Keratinocyte (primary cell): ENCODE measurements around the gene ABO. TPM values are rescaled to one million over a fixed set of nuclear protein-coding genes. Genes with fewer than 3 reads are reported as not detected.

Experiments
- DNase-seq: peaks from one replicate; pipeline ENCODE4 v3.0.0-alpha.2; 2011; ENCODE audit warnings: low read depth, missing footprints, low spot score
- FAIRE-seq: peaks from 2 replicates; lab custom pipeline; 2011; peaks lifted over from hg19 to GRCh38; lab: Jason Lieb, UNC
- H2AFZ ChIP-seq: 2 replicates; pipeline ENCODE4 v1.6.0; 2012; ENCODE audit warnings: low read length, control low read depth, inconsistent platforms; ENCODE audit not compliant: control insufficient read depth
- H3K27ac ChIP-seq: 2 replicates; pipeline ENCODE4 v1.5.1; 2011; ENCODE audit warnings: low read length; ENCODE audit not compliant: control insufficient read depth, insufficient read depth
- H3K27me3 ChIP-seq: 3 replicates; pipeline ENCODE4 v1.6.0; 2011; ENCODE audit warnings: low read length; ENCODE audit not compliant: control insufficient read depth, insufficient read depth; ENCODE audit errors: extremely low read depth
- H3K36me3 ChIP-seq, 2 experiments: 2 replicates in 1 of 2; 3 replicates in 1 of 2; pipeline ENCODE4 v1.5.1; 2011; ENCODE audit warnings: low read length in 2 of 2, mild to moderate bottlenecking in 1 of 2; ENCODE audit not compliant: control insufficient read depth in 2 of 2, insufficient read depth in 2 of 2; ENCODE audit errors: extremely low read depth in 1 of 2
- H3K4me1 ChIP-seq: 3 replicates; pipeline ENCODE4 v1.5.1; 2011; ENCODE audit warnings: low read length; ENCODE audit not compliant: control insufficient read depth, insufficient read depth; ENCODE audit errors: extremely low read depth
- H3K4me2 ChIP-seq: 3 replicates; pipeline ENCODE4 v1.6.0; 2011; ENCODE audit warnings: low read depth, low read length; ENCODE audit not compliant: control insufficient read depth, insufficient read depth; ENCODE audit errors: extremely low read depth
- H3K4me3 ChIP-seq, 3 experiments: fragments of 200-600 bp in 1 of 3; sonication (generic) in 1 of 3; 2 replicates in 2 of 3; 3 replicates in 1 of 3; pipeline ENCODE4 v1.5.1; 2011 to 2016; ENCODE audit warnings: low read length in 3 of 3, mild to moderate bottlenecking in 3 of 3, control low read depth in 2 of 3, inconsistent platforms in 1 of 3, low read depth in 1 of 3, mixed read lengths in 1 of 3, mixed run types in 1 of 3, moderate library complexity in 1 of 3; ENCODE audit not compliant: control insufficient read depth in 2 of 3, insufficient read depth in 2 of 3; ENCODE audit errors: extremely low read depth in 1 of 3
- H3K79me2 ChIP-seq: 2 replicates; pipeline ENCODE4 v1.6.0; 2012; ENCODE audit warnings: low read length; ENCODE audit not compliant: control insufficient read depth, insufficient read depth
- H3K9ac ChIP-seq: 3 replicates; pipeline ENCODE4 v1.6.0; 2011; ENCODE audit warnings: low read length; ENCODE audit not compliant: control insufficient read depth, insufficient read depth; ENCODE audit errors: extremely low read depth
- H3K9me1 ChIP-seq: 3 replicates; pipeline ENCODE4 v1.6.0; 2011; ENCODE audit warnings: low read length; ENCODE audit not compliant: control insufficient read depth, insufficient read depth; ENCODE audit errors: extremely low read depth
- H3K9me3 ChIP-seq: 2 replicates; pipeline ENCODE4 v1.5.1; 2012; ENCODE audit warnings: low read depth, low read length; ENCODE audit not compliant: control insufficient read depth
- H4K20me1 ChIP-seq: 3 replicates; pipeline ENCODE4 v1.6.0; 2011; ENCODE audit warnings: low read length; ENCODE audit not compliant: control insufficient read depth, insufficient read depth; ENCODE audit errors: extremely low read depth
- EZH2 ChIP-seq: IDR thresholded peaks from one replicate; pipeline ENCODE4 v1.6.1; 2012; ENCODE audit warnings: inconsistent platforms, mild to moderate bottlenecking, low read length, moderate library complexity
- dilution Hi-C: fragments of 300-500 bp; cut with MboI; formaldehyde crosslinking; loops from one replicate; pipeline ENCODE4 v1.7.0; 2020; ENCODE audit warnings: low sequenced_read_pairs; ENCODE audit not compliant: extremely low pct_ligation_motif_present
- polyA plus RNA-seq, 5 experiments: library from polyadenylated mRNA; depleted of rRNA in 3 of 5; stranded (reverse) in 3 of 5; stranded (forward) in 1 of 5; unstranded in 1 of 5; fragments of >200 nt; gene quantifications; 1 replicate in 1 of 5; 2 replicates in 3 of 5; 3 replicates in 1 of 5; pipeline versions ENCODE4 v1.2.1 to v1.2.3, GENCODE V29; 2011 to 2012; ENCODE audit warnings: missing spikeins in 2 of 5, low read depth in 1 of 5, low replicate concordance in 1 of 5
- TF ChIP-seq, protein P1 (sequence below), 3 experiments: IDR thresholded peaks in 1 of 3; conservative IDR thresholded peaks in 1 of 3; optimal IDR thresholded peaks in 1 of 3; 2 replicates in 2 of 3; 3 replicates in 1 of 3; pipeline versions ENCODE3 to v1.5.1; 2011; ENCODE audit warnings: low read length in 3 of 3, mild to moderate bottlenecking in 3 of 3, moderate library complexity in 2 of 3, control low read depth in 1 of 3, inconsistent platforms in 1 of 3; ENCODE audit not compliant: insufficient read depth in 2 of 3; ENCODE audit errors: extremely low read depth in 1 of 3

ABO gene
- polyA plus RNA-seq, 1 donor (not counting 4 experiments of a cell fraction or from before 2014, with no cell fraction given): not detected

DNA sequence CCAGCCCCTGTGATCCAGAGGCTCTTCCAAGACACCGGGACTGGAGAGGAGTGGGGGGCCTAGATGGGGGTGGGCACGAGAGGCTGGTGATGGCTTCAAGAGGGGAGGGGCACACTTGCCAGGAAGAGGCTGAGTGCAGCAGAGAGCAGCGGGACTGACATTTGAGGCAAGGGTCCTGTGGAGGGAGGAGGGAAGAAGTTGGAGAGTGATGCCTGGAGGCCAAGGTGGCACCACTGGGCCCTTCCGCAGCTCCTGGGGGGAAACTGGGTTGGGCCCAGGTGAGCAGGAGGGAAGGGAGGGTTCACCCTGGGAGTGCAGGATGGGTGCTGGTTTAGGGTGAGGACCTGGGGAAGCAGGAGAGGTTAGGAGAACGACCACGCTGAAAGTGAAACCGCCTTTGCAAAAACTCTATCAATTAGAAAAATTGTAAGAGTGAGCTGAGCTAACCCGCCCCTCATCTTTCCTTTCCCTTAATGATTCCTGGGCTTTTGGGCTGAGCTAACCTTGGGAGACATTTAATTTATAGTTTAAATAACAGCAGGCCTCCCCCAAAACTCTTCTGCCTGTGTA, 26.2 kb downstream of the ABO start:
- Histone ChIP-seq H3K36me3 (no peaks in the 10 kb centered on the region), H3K27ac (no peak overlapping the region), H3K4me2 (no peak overlapping the region), H4K20me1 (no peaks in the 10 kb centered on the region), H3K79me2 (no peaks in the 10 kb centered on the region), H2AFZ (no peak overlapping the region), H3K27me3 (peaks cover 10% of the 10 kb centered on the region), H3K9me3 (no peaks in the 10 kb centered on the region), H3K9me1 (no peaks in the 10 kb centered on the region), H3K4me3 (no peak overlapping the region), H3K4me1 (peaks cover 7% of the 10 kb centered on the region), H3K9ac (no peak overlapping the region)
- FAIRE-seq (no peak), DNase-seq (no peak)
- dilution Hi-C loops: no loop called here
- no peak for TF ChIP-seq EZH2

DNA sequence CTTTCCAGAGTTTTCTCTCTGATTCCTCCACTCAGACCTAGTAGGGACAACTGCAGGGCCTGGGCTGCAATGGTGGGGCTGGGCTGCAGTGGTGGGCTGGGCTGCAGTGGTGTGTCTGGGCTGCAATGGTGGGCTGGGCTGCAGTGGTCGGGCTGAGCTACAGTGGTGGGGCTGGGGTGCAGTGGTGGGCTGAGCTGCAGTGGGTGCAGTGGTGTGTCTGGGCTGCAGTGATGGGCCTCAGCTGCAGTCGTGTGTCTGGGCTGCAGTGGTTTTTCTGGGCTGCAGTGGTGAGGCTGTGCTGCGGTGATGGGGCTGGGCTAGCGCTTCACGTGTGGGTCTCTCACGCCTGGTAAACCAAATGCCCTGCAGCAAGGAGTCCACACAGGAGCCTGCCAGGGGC, 27.4 kb downstream of the ABO start:
- Histone ChIP-seq H3K4me1 (peaks cover 7% of the 10 kb centered on the region), H3K9ac (no peak overlapping the region), H3K4me2 (no peak overlapping the region), H3K27ac (no peak overlapping the region), H3K9me3 (no peaks in the 10 kb centered on the region), H3K9me1 (no peaks in the 10 kb centered on the region), H2AFZ (no peak overlapping the region), H3K27me3 (peaks cover 10% of the 10 kb centered on the region), H3K79me2 (no peaks in the 10 kb centered on the region), H3K4me3 (no peak overlapping the region), H4K20me1 (no peaks in the 10 kb centered on the region), H3K36me3 (no peaks in the 10 kb centered on the region)
- TF ChIP-seq, protein P1, sequence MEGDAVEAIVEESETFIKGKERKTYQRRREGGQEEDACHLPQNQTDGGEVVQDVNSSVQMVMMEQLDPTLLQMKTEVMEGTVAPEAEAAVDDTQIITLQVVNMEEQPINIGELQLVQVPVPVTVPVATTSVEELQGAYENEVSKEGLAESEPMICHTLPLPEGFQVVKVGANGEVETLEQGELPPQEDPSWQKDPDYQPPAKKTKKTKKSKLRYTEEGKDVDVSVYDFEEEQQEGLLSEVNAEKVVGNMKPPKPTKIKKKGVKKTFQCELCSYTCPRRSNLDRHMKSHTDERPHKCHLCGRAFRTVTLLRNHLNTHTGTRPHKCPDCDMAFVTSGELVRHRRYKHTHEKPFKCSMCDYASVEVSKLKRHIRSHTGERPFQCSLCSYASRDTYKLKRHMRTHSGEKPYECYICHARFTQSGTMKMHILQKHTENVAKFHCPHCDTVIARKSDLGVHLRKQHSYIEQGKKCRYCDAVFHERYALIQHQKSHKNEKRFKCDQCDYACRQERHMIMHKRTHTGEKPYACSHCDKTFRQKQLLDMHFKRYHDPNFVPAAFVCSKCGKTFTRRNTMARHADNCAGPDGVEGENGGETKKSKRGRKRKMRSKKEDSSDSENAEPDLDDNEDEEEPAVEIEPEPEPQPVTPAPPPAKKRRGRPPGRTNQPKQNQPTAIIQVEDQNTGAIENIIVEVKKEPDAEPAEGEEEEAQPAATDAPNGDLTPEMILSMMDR (optimal IDR thresholded peaks at IDR 0.05 in 1 of 3, IDR thresholded peaks at IDR 0.05 in 1 of 3, conservative IDR thresholded peaks at IDR 0.05 in 1 of 3; ENCODE audit: extremely low read depth in 1 of 3, insufficient read depth in 2 of 3, low read length in 3 of 3): no peak
- no peak for TF ChIP-seq EZH2
- DNase-seq (no peak), FAIRE-seq (no peak)
- dilution Hi-C loops: no loop called here

DNA sequence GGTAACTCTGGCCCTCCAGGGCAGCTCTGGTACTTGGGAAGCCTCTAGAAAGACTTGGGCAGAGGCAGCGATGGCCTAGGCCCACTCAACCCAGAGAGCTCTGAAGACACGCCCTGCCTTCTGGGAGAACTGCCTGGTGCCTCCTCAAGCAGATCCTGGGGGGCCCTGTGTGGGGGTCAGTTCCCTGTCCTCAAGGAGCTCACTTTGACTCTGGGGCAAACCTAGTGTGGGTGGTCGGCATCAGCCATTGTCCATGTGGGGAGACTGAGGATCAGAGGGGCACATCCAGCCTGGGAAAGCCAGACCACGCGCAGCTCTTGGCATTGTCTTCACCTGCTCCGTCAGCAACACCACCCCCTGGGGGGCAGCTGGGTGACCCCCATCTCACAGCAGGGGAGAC, 28.0 kb downstream of the ABO start:
- no peak for DNase-seq
- Histone ChIP-seq H3K4me1 (peaks cover 3% of the 10 kb centered on the region), H3K36me3 (no peaks in the 10 kb centered on the region), H3K9ac (no peak overlapping the region), H3K4me2 (no peak overlapping the region), H3K79me2 (no peaks in the 10 kb centered on the region), H3K9me1 (no peaks in the 10 kb centered on the region), H2AFZ (no peak overlapping the region), H3K27ac (no peak overlapping the region), H3K4me3 (no peak overlapping the region), H3K9me3 (no peaks in the 10 kb centered on the region), H4K20me1 (no peaks in the 10 kb centered on the region), H3K27me3 (peaks cover 10% of the 10 kb centered on the region)
- TF ChIP-seq, protein P1 (optimal IDR thresholded peaks at IDR 0.05 in 1 of 3, IDR thresholded peaks at IDR 0.05 in 1 of 3, conservative IDR thresholded peaks at IDR 0.05 in 1 of 3; ENCODE audit: extremely low read depth in 1 of 3, insufficient read depth in 2 of 3, low read length in 3 of 3): no peak
- TF ChIP-seq EZH2: no peak
- dilution Hi-C loops: no loop called here
- no peak for FAIRE-seq
